ENCODE results near the gene FAM209B.

DNA sequence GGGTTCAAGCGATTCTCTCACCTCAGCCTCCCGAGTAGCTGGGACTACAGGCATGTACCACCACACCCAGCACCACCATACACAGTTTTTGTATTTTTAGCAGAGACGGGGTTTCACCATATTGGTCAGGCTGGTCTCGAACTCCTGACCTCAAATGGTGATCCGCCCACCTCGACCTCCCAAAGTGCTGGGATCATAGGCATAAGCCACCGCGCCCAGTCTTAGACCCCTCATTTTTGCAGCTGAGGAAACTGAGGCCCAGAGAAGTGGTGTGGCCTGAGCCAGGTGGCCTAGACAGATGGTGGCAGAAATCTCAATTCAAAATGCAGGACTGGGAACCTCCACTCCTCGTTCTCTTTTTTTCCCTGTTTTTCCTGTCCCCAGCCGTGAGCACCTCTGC lies 21.1 kb upstream of the FAM209B start:
- TF ChIP-seq CTCF (IDR thresholded peaks at IDR 0.05) (no peak), POLR2A (IDR thresholded peaks at IDR 0.05) (no peak)
